ENCODE results near the gene EME1. TPM values are rescaled to one million over a fixed set of nuclear protein-coding genes. Genes with fewer than 3 reads are reported as not detected.

The EME1 gene
- total and polyA plus RNA-seq, 2 of the 13 experiments (the other 11 are each of a cell fraction or from before 2014, with no cell fraction given), result 20.7 to 24.6 TPM

DNA sequence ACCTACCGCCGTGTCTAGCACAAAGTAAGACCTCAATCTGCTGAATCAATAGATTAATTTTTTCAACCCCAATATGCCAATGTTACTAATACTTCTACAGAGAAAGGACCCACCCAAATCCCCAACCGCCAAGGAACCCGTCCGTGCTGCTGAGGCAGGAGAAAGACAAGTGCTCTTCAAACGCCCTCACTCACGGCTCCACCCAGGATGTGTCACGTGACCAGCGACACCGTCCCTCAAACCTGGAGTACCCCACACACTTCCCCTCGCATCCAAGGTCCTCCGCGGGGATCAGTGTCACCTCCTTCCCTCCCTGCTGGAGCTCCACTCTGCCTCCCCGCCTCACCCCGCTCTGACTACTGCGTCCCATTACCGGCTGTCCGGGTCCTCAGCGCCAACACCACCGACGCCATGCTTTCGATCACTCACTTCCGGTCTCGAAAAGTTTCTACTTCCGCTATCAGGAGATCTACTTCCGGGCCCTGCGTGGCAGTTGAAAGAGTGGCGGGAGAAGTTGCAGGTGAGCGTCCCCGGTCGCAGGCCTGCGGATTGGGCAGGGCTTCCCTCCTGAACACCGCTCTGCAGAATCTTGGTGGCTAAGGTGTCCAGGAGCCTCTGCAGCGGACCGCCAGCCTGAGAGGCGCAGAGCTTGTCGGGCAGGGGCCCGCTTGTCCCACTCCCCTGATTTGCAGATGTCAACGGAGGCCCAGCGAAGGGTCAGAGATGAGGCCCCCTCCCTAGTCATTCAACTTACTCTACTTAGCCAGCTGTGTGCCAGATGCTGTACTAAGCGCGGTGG is at the start of gene EME1, which contains the start of gene MRPL27 (continued):
- TF ChIP-seq, protein P1, sequence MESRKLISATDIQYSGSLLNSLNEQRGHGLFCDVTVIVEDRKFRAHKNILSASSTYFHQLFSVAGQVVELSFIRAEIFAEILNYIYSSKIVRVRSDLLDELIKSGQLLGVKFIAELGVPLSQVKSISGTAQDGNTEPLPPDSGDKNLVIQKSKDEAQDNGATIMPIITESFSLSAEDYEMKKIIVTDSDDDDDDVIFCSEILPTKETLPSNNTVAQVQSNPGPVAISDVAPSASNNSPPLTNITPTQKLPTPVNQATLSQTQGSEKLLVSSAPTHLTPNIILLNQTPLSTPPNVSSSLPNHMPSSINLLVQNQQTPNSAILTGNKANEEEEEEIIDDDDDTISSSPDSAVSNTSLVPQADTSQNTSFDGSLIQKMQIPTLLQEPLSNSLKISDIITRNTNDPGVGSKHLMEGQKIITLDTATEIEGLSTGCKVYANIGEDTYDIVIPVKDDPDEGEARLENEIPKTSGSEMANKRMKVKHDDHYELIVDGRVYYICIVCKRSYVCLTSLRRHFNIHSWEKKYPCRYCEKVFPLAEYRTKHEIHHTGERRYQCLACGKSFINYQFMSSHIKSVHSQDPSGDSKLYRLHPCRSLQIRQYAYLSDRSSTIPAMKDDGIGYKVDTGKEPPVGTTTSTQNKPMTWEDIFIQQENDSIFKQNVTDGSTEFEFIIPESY (CRISPR knock-in tag; IDR thresholded peaks at IDR 0.05), result peak; percentile 34; the same call in 1 of the 2 replicates
- TF ChIP-seq TMF1 (CRISPR knock-in tag; IDR thresholded peaks at IDR 0.05; ENCODE audit: low read depth), result peak; percentile 95
- TF ChIP-seq, protein P2, sequence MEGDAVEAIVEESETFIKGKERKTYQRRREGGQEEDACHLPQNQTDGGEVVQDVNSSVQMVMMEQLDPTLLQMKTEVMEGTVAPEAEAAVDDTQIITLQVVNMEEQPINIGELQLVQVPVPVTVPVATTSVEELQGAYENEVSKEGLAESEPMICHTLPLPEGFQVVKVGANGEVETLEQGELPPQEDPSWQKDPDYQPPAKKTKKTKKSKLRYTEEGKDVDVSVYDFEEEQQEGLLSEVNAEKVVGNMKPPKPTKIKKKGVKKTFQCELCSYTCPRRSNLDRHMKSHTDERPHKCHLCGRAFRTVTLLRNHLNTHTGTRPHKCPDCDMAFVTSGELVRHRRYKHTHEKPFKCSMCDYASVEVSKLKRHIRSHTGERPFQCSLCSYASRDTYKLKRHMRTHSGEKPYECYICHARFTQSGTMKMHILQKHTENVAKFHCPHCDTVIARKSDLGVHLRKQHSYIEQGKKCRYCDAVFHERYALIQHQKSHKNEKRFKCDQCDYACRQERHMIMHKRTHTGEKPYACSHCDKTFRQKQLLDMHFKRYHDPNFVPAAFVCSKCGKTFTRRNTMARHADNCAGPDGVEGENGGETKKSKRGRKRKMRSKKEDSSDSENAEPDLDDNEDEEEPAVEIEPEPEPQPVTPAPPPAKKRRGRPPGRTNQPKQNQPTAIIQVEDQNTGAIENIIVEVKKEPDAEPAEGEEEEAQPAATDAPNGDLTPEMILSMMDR (CRISPR knock-in tag; IDR thresholded peaks at IDR 0.05), result peak; percentile 27; the same call in 1 of the 2 replicates
- peak; percentile 45 for TF ChIP-seq ISL2 (CRISPR knock-in tag; IDR thresholded peaks at IDR 0.05)
- TF ChIP-seq NFYC (CRISPR knock-in tag; IDR thresholded peaks at IDR 0.05), result peak; percentile 35
- TF ChIP-seq MIER2 (CRISPR knock-in tag; IDR thresholded peaks at IDR 0.05), result no peak; the same call in 1 of the 2 replicates
- TF ChIP-seq, protein P3, sequence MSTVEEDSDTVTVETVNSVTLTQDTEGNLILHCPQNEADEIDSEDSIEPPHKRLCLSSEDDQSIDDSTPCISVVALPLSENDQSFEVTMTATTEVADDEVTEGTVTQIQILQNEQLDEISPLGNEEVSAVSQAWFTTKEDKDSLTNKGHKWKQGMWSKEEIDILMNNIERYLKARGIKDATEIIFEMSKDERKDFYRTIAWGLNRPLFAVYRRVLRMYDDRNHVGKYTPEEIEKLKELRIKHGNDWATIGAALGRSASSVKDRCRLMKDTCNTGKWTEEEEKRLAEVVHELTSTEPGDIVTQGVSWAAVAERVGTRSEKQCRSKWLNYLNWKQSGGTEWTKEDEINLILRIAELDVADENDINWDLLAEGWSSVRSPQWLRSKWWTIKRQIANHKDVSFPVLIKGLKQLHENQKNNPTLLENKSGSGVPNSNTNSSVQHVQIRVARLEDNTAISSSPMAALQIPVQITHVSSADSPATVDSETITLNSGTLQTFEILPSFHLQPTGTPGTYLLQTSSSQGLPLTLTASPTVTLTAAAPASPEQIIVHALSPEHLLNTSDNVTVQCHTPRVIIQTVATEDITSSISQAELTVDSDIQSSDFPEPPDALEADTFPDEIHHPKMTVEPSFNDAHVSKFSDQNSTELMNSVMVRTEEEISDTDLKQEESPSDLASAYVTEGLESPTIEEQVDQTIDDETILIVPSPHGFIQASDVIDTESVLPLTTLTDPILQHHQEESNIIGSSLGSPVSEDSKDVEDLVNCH (CRISPR knock-in tag; IDR thresholded peaks at IDR 0.05), result peak; percentile 88; the same call in 1 of the 2 replicates
- no peak for TF ChIP-seq SRSF4 (IDR thresholded peaks at IDR 0.05; ENCODE audit: low read depth, low read length, poor library complexity, severe bottlenecking)
- TF ChIP-seq ZNF337 (CRISPR knock-in tag; IDR thresholded peaks at IDR 0.05; ENCODE audit: borderline replicate concordance, low read depth), result no peak
- TF ChIP-seq MBD4 (IDR thresholded peaks at IDR 0.05; ENCODE audit: borderline replicate concordance, low read length), result no peak
- peak; percentile 78 for TF ChIP-seq JUNB (CRISPR knock-in tag; IDR thresholded peaks at IDR 0.05; ENCODE audit: borderline replicate concordance)
- peak; percentile 51; the same call in 1 of the 2 replicates for TF ChIP-seq AHR (CRISPR knock-in tag; IDR thresholded peaks at IDR 0.05)
- peak; percentile 98 for TF ChIP-seq MXI1 (IDR thresholded peaks at IDR 0.05; ENCODE audit: borderline replicate concordance, low read depth, low read length)
- peak; percentile 99 for TF ChIP-seq ELF4 (CRISPR knock-in tag; IDR thresholded peaks at IDR 0.05; ENCODE audit: borderline replicate concordance)
- no peak; the same call in 1 of the 2 replicates for TF ChIP-seq RARA (CRISPR knock-in tag; IDR thresholded peaks at IDR 0.05)
- no peak for TF ChIP-seq MAZ (IDR thresholded peaks at IDR 0.05; ENCODE audit: borderline replicate concordance, low read depth, low read length)
- TF ChIP-seq MAZ (CRISPR knock-in tag; IDR thresholded peaks at IDR 0.05; ENCODE audit: low read depth), result peak; percentile 88
- TF ChIP-seq ZNF432 (CRISPR knock-in tag; IDR thresholded peaks at IDR 0.05; ENCODE audit: borderline replicate concordance), result no peak
- TF ChIP-seq TBX3 (IDR thresholded peaks at IDR 0.05; ENCODE audit: borderline replicate concordance), result peak; percentile 76
- peak; percentile 73; the same call in 1 of the 2 replicates for TF ChIP-seq ZBTB8A (CRISPR knock-in tag; IDR thresholded peaks at IDR 0.05; ENCODE audit: borderline replicate concordance, low read depth)
- TF ChIP-seq AGO1 (IDR thresholded peaks at IDR 0.05; ENCODE audit: low read depth, low read length, poor library complexity, severe bottlenecking), result no peak
- peak; percentile 91 for TF ChIP-seq ARNTL (CRISPR knock-in tag; IDR thresholded peaks at IDR 0.05)
- TF ChIP-seq ZNF101 (CRISPR knock-in tag; IDR thresholded peaks at IDR 0.05; ENCODE audit: borderline replicate concordance, low read depth), result no peak; the same call in 1 of the 2 replicates
- no peak for TF ChIP-seq NFYB (CRISPR knock-in tag; IDR thresholded peaks at IDR 0.05)
